ENCODE measurements around the gene NR4A3. TPM values are rescaled to one million over a fixed set of nuclear protein-coding genes. Genes with fewer than 3 reads are reported as not detected.

The NR4A3 gene
- polyA plus RNA-seq, 1 of the 3 experiments (the other 2 are of a cell fraction): 1.3 TPM

DNA sequence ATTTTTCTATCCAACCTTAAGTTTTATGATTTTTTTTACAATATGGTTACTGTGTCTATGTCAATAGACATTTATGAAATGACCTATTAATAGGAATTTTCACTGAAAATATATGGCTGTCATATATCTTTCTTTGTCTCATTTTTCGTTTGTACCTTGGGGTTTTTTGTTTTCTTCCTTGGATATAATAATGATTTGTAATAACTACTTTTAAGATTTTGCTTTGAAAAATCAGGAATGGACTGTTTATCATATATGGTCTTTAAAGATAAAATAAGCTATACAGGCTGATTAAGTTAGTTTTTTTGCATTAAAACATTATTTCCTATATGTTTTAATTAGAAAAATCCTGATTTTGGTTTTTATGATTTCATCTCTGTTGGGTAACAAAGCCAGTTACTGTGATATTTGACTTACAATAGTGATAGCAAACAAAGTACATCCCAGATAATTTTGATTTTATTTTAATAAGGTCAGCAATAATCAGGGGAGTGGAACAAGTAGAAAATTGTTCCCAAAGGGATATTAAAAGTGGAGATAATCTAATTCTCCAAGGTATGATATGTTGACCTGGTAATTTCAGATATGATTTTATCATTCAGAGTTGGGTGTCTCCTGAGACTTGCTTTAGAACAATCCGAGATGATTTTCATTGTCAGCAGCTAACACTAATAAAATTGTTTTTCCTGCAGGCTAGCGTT lies 10.3 kb downstream of the NR4A3 start:
- H3K79me2 ChIP-seq (ENCODE audit: insufficient read depth): no peaks in the 10 kb centered on the region
- no peak overlapping the region for H3K9ac ChIP-seq
- H3K4me1 ChIP-seq (ENCODE audit: control insufficient read depth in 1 of 2, insufficient read depth in 2 of 2, low read depth in 1 of 2, low read length in 1 of 2): peaks cover 0 to 3% of the 10 kb centered on the region in 2 experiments; a peak in 2 of 4 replicates
- no peak for TF ChIP-seq GABPA (IDR thresholded peaks at IDR 0.05; ENCODE audit: low read depth)
- TF ChIP-seq EZH2phosphoT487 (IDR thresholded peaks at IDR 0.05; ENCODE audit: borderline replicate concordance, low read depth): no peak
- 0 out of 2 replicates have a peak, but pooled peaks have one; percentile 19 for TF ChIP-seq RCOR1 (IDR thresholded peaks at IDR 0.05; ENCODE audit: low read length)
- peak; percentile 72 for TF ChIP-seq GATA2 (CRISPR knock-in tag; IDR thresholded peaks at IDR 0.05)
- TF ChIP-seq USF1 (IDR thresholded peaks at IDR 0.05; ENCODE audit: borderline replicate concordance, low read depth): no peak
- TF ChIP-seq RXRA (IDR thresholded peaks at IDR 0.05; ENCODE audit: borderline replicate concordance, low read depth): no peak
- peak; percentile 24 for TF ChIP-seq CHD2 (IDR thresholded peaks at IDR 0.05; ENCODE audit: low read length, partially characterized antibody)
- TF ChIP-seq POLR2AphosphoS5 (IDR thresholded peaks at IDR 0.05; ENCODE audit: low read depth, low read length): no peak
- DNase-seq: no peak
- H3K27ac ChIP-seq (ENCODE audit: low read depth in 2 of 2, low read length in 1 of 2): no peak overlapping the region
- 58% methylated on average over 3 of the region's 3 CpGs for WGBS (ENCODE audit: low lambda C conversion rate)
- no peak overlapping the region for H3K4me2 ChIP-seq
- ChIA-PET CTCF (interaction anchor here (0.9 kb wide), 1 partner anchor 10 kb away, joined by 3 read pairs; no protein-coding TSS in a partner anchor), POLR2A (no interaction called here)
- peaks cover 0 to 6% of the 10 kb centered on the region in 2 experiments for H3K36me3 ChIP-seq (replicated peaks in 1 of 2; ENCODE audit: control insufficient read depth in 1 of 2, insufficient read depth in 2 of 2, low read length in 1 of 2)
- no peak overlapping the region for H3K4me3 ChIP-seq (ENCODE audit: low read depth in 2 of 2, low read length in 1 of 2)
- H3F3A ChIP-seq (replicated peaks; ENCODE audit: insufficient read depth): no peaks in the 10 kb centered on the region
- H4K20me1 ChIP-seq (ENCODE audit: insufficient read depth): no peaks in the 10 kb centered on the region
- H3K9me2 ChIP-seq: no peaks in the 10 kb centered on the region
- H3K9me3 ChIP-seq: no peaks in the 10 kb centered on the region
- no peak overlapping the region for H2AFZ ChIP-seq (ENCODE audit: low read depth)
- no peaks in the 10 kb centered on the region for H3K27me3 ChIP-seq (ENCODE audit: insufficient read depth)

GRCh38 chr9:99832558-99832864 lies 10.8 kb downstream of the NR4A3 start:
- H3K27me3 ChIP-seq (ENCODE audit: insufficient read depth): no peaks in the 10 kb centered on the region
- TF ChIP-seq CTCF (IDR thresholded peaks at IDR 0.05) (no peak), RXRA (IDR thresholded peaks at IDR 0.05; ENCODE audit: borderline replicate concordance, low read depth) (no peak), GATA2 (CRISPR knock-in tag; IDR thresholded peaks at IDR 0.05) (no peak; the same call in none of the 2 replicates), TCF12 (IDR thresholded peaks at IDR 0.05) (no peak), YY1 (IDR thresholded peaks at IDR 0.05; ENCODE audit: low read depth) (no peak), NRF1 (IDR thresholded peaks at IDR 0.05; ENCODE audit: low read depth, low read length) (no peak), USF2 (IDR thresholded peaks at IDR 0.05; ENCODE audit: borderline replicate concordance, low read depth, low read length) (no peak), GABPA (IDR thresholded peaks at IDR 0.05; ENCODE audit: low read depth) (no peak), TAF1 (IDR thresholded peaks at IDR 0.05; ENCODE audit: borderline replicate concordance, low read depth, low read length) (no peak), ELF1 (IDR thresholded peaks at IDR 0.05) (no peak), TEAD4 (IDR thresholded peaks at IDR 0.05; ENCODE audit: borderline replicate concordance, insufficient read depth) (no peak)

More at GRCh38 chr9:99832558-99832864, 10.8 kb downstream of the NR4A3 start:
- Histone ChIP-seq H3K4me2 (no peak overlapping the region), H3K79me2 (ENCODE audit: insufficient read depth) (no peaks in the 10 kb centered on the region), H3K36me3 (replicated peaks in 1 of 2; ENCODE audit: control insufficient read depth in 1 of 2, insufficient read depth in 2 of 2, low read length in 1 of 2) (peaks cover 0 to 6% of the 10 kb centered on the region in 2 experiments), H3K4me3 (ENCODE audit: low read depth in 2 of 2, low read length in 1 of 2) (no peak overlapping the region), H3K9ac (no peak overlapping the region), H3K9me3 (no peaks in the 10 kb centered on the region), H3F3A (replicated peaks; ENCODE audit: insufficient read depth) (no peaks in the 10 kb centered on the region), H3K9me2 (no peaks in the 10 kb centered on the region), H3K27ac (ENCODE audit: low read depth in 2 of 2, low read length in 1 of 2) (no peak overlapping the region), H2AFZ (ENCODE audit: low read depth) (no peak overlapping the region), H3K4me1 (ENCODE audit: control insufficient read depth in 1 of 2, insufficient read depth in 2 of 2, low read depth in 1 of 2, low read length in 1 of 2) (peaks cover 0 to 3% of the 10 kb centered on the region in 2 experiments; a peak in 2 of 4 replicates), H4K20me1 (ENCODE audit: insufficient read depth) (no peaks in the 10 kb centered on the region)
- DNase-seq: no peak
- CTCF ChIA-PET: interaction anchor here (0.9 kb wide), 1 partner anchor 10 kb away, joined by 3 read pairs; no protein-coding TSS in a partner anchor
- WGBS (ENCODE audit: low lambda C conversion rate): 85% methylated on average over 7 of the region's 7 CpGs
- POLR2A ChIA-PET: no interaction called here
